PC-9 (cell line): ENCODE data around the gene DPY19L3. TPM values are rescaled to one million over a fixed set of nuclear protein-coding genes. Genes with fewer than 3 reads are reported as not detected.
A peak's percentile ranks its signal among the peaks of the same experiment; 100 is the strongest.

Source experiments
- Bru-seq: library from RNA; stranded (reverse); fragments of 400-500 nt; gene quantifications from one replicate; lab custom pipeline; 2021; lab: Mats Ljungman, UMichigan
- BruChase-seq, 2 experiments: library from RNA; stranded (reverse); fragments of 400-500 nt; gene quantifications; one replicate each; lab custom pipeline; 2021; lab: Mats Ljungman, UMichigan
- BruUV-seq: library from RNA; stranded (reverse); fragments of 400-500 nt; replicated peaks from 2 replicates; lab custom pipeline; 2021; lab: Mats Ljungman, UMichigan
- CTCF ChIA-PET: fragments of 300-600 bp; sonication (Branson Sonifier 250); formaldehyde crosslinking; loops from one replicate; lab custom pipeline; 2022; ENCODE audit warnings: antibody characterized with exemption; lab: Charles Lee
- POLR2A ChIA-PET: fragments of 300-600 bp; sonication (Branson Sonifier 250); formaldehyde crosslinking; loops from one replicate; lab custom pipeline; 2022; ENCODE audit warnings: antibody characterized with exemption; ENCODE audit not compliant: unreplicated experiment; lab: Charles Lee
- DNase-seq, 2 experiments: peaks; one replicate each; pipeline versions ENCODE4 v3.0.0 to v3.0.0-alpha.2; 2015 to 2022; ENCODE audit warnings: mixed read lengths in 1 of 2
- H2AFZ ChIP-seq: fragments of 200-600 bp; sonication (generic); 2 replicates; pipeline ENCODE4 v1.8.1; 2017; ENCODE audit warnings: antibody characterized with exemption
- H3F3A ChIP-seq: fragments of 200-600 bp; sonication (generic); 2 replicates; pipeline ENCODE4 v1.8.1; 2017; ENCODE audit warnings: antibody characterized with exemption, mild to moderate bottlenecking, low read depth; ENCODE audit not compliant: insufficient read depth
- H3K27ac ChIP-seq: fragments of 200-600 bp; sonication (generic); 2 replicates; pipeline ENCODE4 v1.6.1; 2016; ENCODE audit warnings: mixed run types
- H3K27me3 ChIP-seq: fragments of 200-600 bp; sonication (generic); 2 replicates; pipeline ENCODE4 v1.6.1; 2016; ENCODE audit warnings: low read depth, mixed run types; ENCODE audit not compliant: insufficient read depth
- H3K36me3 ChIP-seq: fragments of 200-600 bp; sonication (generic); 2 replicates; pipeline ENCODE4 v1.6.1; 2016; ENCODE audit warnings: low read depth, mixed run types
- H3K4me1 ChIP-seq: fragments of 200-600 bp; sonication (generic); replicated peaks from 2 replicates; pipeline ENCODE4 v1.6.1; 2016; ENCODE audit warnings: mixed run types; ENCODE audit not compliant: insufficient read depth
- H3K4me2 ChIP-seq: fragments of 200-600 bp; sonication (generic); 2 replicates; pipeline ENCODE4 v1.6.1; 2017; ENCODE audit warnings: mixed run types
- H3K4me3 ChIP-seq: fragments of 200-600 bp; sonication (generic); 2 replicates; pipeline ENCODE4 v1.6.1; 2016; ENCODE audit warnings: mixed run types
- H3K79me2 ChIP-seq: fragments of 200-600 bp; sonication (generic); 2 replicates; pipeline ENCODE4 v1.6.1; 2017; ENCODE audit warnings: low read depth, mixed run types
- H3K9me2 ChIP-seq: fragments of 200-600 bp; sonication (generic); 2 replicates; pipeline ENCODE4 v1.8.1; 2017; ENCODE audit warnings: mild to moderate bottlenecking; ENCODE audit not compliant: insufficient read depth
- H3K9me3 ChIP-seq: fragments of 200-600 bp; sonication (generic); 2 replicates; pipeline ENCODE4 v1.8.1; 2016; ENCODE audit warnings: low read depth; ENCODE audit not compliant: insufficient read depth
- H4K20me1 ChIP-seq: fragments of 200-600 bp; sonication (generic); 2 replicates; pipeline ENCODE4 v1.8.1; 2017; ENCODE audit not compliant: insufficient read depth
- EZH2 ChIP-seq: fragments of 200-600 bp; sonication (generic); IDR thresholded peaks from 2 replicates; pipeline ENCODE4 v1.8.0; 2017; ENCODE audit warnings: antibody characterized with exemption, low read depth
- intact Hi-C: fragments of 100-400 bp; cut with micrococcal nuclease; formaldehyde crosslinking; loops from one replicate; pipeline ENCODE4 v1.10.0; 2022; ENCODE audit not compliant: unreplicated experiment
- long read RNA-seq: library from polyadenylated mRNA; stranded (forward); transcript quantifications from one replicate; pipeline ENCODE4 v2.0.0, GENCODE V29; 2022
- total RNA-seq: library from RNA; stranded (reverse); gene quantifications from 2 replicates; pipeline ENCODE4 v1.2.3, GENCODE V29; 2021
- TF ChIP-seq, protein P1 (sequence below): fragments of 200-600 bp; sonication (generic); conservative IDR thresholded peaks from 2 replicates; pipeline ENCODE4 v1.6.1; 2017; ENCODE audit warnings: mixed run types, antibody characterized with exemption, mild to moderate bottlenecking, moderate library complexity

The DPY19L3 gene
- total RNA-seq (22.3 and 29.0 TPM in 2 replicates), Bru-seq, nascent RNA (percentile 68 among the genes with signal in this experiment), BruChase-seq, experiment 1, labeled RNA remaining after a 2-hour chase (percentile 74 among the genes with signal in this experiment), BruChase-seq, experiment 2, labeled RNA remaining after a 6-hour chase (percentile 65 among the genes with signal in this experiment)
- long read RNA-seq, full-length matches to known transcripts, result 1 of 6 reads
- long read RNA-seq, partial matches to known transcripts, result 3 of 6 reads
- long read RNA-seq, other reads (novel, unspliced or antisense), result 2 of 6 reads

- H3K27me3 ChIP-seq, result no peaks in the 10 kb centered on the region
- peaks cover 17% of the 10 kb centered on the region; the same call in 1 of the 2 replicates for H3K4me1 ChIP-seq
- peaks cover 17% of the 10 kb centered on the region for H3K79me2 ChIP-seq
- CTCF ChIA-PET, result no interaction called here
- BruUV-seq, result no TSS peak
- no peaks in the 10 kb centered on the region for H3K9me2 ChIP-seq
- TF ChIP-seq EZH2, result no peak
- TF ChIP-seq, protein P1, sequence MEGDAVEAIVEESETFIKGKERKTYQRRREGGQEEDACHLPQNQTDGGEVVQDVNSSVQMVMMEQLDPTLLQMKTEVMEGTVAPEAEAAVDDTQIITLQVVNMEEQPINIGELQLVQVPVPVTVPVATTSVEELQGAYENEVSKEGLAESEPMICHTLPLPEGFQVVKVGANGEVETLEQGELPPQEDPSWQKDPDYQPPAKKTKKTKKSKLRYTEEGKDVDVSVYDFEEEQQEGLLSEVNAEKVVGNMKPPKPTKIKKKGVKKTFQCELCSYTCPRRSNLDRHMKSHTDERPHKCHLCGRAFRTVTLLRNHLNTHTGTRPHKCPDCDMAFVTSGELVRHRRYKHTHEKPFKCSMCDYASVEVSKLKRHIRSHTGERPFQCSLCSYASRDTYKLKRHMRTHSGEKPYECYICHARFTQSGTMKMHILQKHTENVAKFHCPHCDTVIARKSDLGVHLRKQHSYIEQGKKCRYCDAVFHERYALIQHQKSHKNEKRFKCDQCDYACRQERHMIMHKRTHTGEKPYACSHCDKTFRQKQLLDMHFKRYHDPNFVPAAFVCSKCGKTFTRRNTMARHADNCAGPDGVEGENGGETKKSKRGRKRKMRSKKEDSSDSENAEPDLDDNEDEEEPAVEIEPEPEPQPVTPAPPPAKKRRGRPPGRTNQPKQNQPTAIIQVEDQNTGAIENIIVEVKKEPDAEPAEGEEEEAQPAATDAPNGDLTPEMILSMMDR, result no peak
- no peaks in the 10 kb centered on the region for H3F3A ChIP-seq
- H3K9me3 ChIP-seq, result no peaks in the 10 kb centered on the region
- intact Hi-C loops, result loop anchor here (2.0 kb wide), 2 partner anchors 33 to 61 kb away; partner anchors contain the start of gene ZNF507
- H3K27ac ChIP-seq, result peak within 1 kb of the TSS; percentile 66
- H4K20me1 ChIP-seq, result no peaks in the 10 kb centered on the region
- peak within 1 kb of the TSS; percentile 96 for H2AFZ ChIP-seq
- H3K36me3 ChIP-seq, result 0 out of 2 replicates have a peak, but pooled peaks cover 10% of the 10 kb centered on the region
- H3K4me3 ChIP-seq, result peak within 1 kb of the TSS; percentile 93
- POLR2A ChIA-PET, result interaction anchor here (0.6 to 0.9 kb wide), 3 partner anchors 32 to 251 kb away, joined by 4 to 17 read pairs (median 8); no protein-coding TSS in a partner anchor
- H3K4me2 ChIP-seq, result peak within 1 kb of the TSS; percentile 93
- DNase-seq, result peak; percentile 79 to 94
Measured at GRCh38 chr19:32405431-32406160, at the start of gene DPY19L3. Gene DPY19L3, plus strand, starts transcription at chr19:32405770. Its CDS starts 2,484 bp downstream, at chr19:32408254.

DNA sequence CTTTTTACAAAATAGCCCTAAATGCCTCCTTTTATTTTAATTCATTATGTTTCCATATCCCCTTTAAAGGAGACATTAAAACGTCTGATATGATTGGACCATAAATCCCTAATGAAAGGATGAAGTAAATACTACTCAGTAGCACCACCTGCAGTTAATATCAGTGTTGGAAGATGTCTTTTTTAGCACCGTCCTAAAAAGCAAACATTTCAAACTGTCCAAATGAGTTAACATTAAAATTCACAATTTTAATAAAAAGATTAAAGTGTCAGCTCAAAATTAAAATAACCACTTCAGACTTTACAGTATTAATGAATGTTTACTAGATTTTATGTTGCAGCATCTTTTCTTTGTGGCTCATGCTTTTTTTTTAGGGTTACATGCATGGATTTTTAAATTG, 47.9 kb upstream of the DPY19L3 start:
- POLR2A ChIA-PET, result no interaction called here
- BruUV-seq, result no TSS peak
- peaks cover 9% of the 10 kb centered on the region; the same call in 1 of the 2 replicates for H3F3A ChIP-seq

DNA sequence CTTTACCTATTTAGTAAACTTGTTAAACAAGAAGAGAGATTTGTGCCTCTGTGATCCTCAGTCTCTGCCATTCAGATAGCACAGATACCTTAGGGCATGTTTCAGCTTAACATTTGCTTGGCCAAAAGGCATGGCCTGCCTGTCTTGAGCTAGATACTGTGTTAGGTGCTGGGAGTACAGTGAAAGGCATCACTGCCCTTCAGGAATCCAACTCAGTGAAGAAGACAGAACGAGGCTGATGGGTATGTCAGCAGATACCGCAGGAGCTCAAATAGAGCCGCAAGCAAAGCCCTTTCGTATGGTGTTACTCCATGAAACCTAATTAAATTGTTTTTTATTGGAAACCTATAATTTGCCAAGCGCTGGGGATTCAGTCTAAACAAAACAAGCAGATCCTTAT, 47.2 kb upstream of the DPY19L3 start:
- Histone ChIP-seq H3K27ac (no peak overlapping the region), H2AFZ (no peak overlapping the region), H3K4me2 (no peak overlapping the region), H3K9me2 (no peaks in the 10 kb centered on the region), H3K27me3 (no peaks in the 10 kb centered on the region), H3K79me2 (peaks cover 22% of the 10 kb centered on the region), H4K20me1 (peaks cover 16% of the 10 kb centered on the region), H3K4me3 (no peak overlapping the region), H3K36me3 (peaks cover 28% of the 10 kb centered on the region), H3K4me1 (peaks cover 16% of the 10 kb centered on the region), H3F3A (peaks cover 13% of the 10 kb centered on the region; the same call in 1 of the 2 replicates), H3K9me3 (no peaks in the 10 kb centered on the region)
- CTCF ChIA-PET, result no interaction called here
- TF ChIP-seq EZH2, result no peak
- TF ChIP-seq, protein P1, result no peak
- POLR2A ChIA-PET, result interaction anchor here (0.6 kb wide), 1 partner anchor 671 kb away, joined by 4 read pairs; no protein-coding TSS in a partner anchor
- intact Hi-C loops, result no loop called here
- BruUV-seq, result no TSS peak
- DNase-seq, result no peak

More for the DNA sequence above, 47.9 kb upstream of the DPY19L3 start:
- H3K36me3 ChIP-seq, result peaks cover 34% of the 10 kb centered on the region
- H4K20me1 ChIP-seq, result peaks cover 13% of the 10 kb centered on the region
- H3K79me2 ChIP-seq, result peaks cover 28% of the 10 kb centered on the region
- no peak for DNase-seq
- H3K27me3 ChIP-seq, result no peaks in the 10 kb centered on the region
- H3K4me3 ChIP-seq, result no peak overlapping the region
- H3K27ac ChIP-seq, result no peak overlapping the region
- no peak overlapping the region for H3K4me2 ChIP-seq
- intact Hi-C loops, result no loop called here
- no peaks in the 10 kb centered on the region for H3K9me2 ChIP-seq
- peaks cover 12% of the 10 kb centered on the region for H3K4me1 ChIP-seq
- TF ChIP-seq, protein P1, result peak; percentile 45; the same call in 1 of the 2 replicates
- no peak for TF ChIP-seq EZH2
- no peak overlapping the region for H2AFZ ChIP-seq
- no peaks in the 10 kb centered on the region for H3K9me3 ChIP-seq
- CTCF ChIA-PET, result interaction anchor here (0.6 kb wide), 1 partner anchor 28 kb away, joined by 18 read pairs; no protein-coding TSS in a partner anchor
